ENCODE results near the gene CTNNAL1. TPM values are rescaled to one million over a fixed set of nuclear protein-coding genes. Genes with fewer than 3 reads are reported as not detected.

CTNNAL1 gene
- total and polyA plus RNA-seq, 9 of the 15 experiments (the other 6 are each of a cell fraction or from before 2014, with no cell fraction given) = 23.2 to 78.0 (median 46.7) TPM

DNA sequence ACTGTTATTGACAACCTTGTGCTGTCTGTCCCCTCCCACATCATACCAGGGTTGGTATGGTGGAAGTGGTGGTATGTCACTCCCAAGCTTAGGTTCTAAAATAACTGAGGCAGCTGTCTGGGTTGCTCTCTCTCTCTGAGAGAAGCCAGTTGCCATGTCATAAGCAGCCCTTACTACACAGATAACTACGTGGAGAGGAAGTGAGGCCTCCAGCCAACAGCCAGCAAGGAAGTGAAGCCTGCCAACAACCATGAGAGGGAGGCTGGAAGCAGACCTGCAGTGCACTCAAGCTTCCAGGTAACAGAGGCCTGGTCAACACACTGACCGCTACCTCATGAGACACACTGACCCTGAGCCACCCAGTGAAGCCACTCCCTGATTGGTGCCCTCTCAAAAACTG, 18.6 kb downstream of the CTNNAL1 start (continued):
- TF ChIP-seq CEBPZ (IDR thresholded peaks at IDR 0.05; ENCODE audit: borderline replicate concordance, low read depth, low read length) (no peak), RCOR1 (IDR thresholded peaks at IDR 0.05; ENCODE audit: borderline replicate concordance in 1 of 2, low read depth in 2 of 2, low read length in 2 of 2) (no peak), ZNF695 (CRISPR knock-in tag; IDR thresholded peaks at IDR 0.05) (no peak), ZNF584 (CRISPR knock-in tag; IDR thresholded peaks at IDR 0.05; ENCODE audit: low read depth) (peak; percentile 48; the same call in 1 of the 2 replicates), NELFE (IDR thresholded peaks at IDR 0.05; ENCODE audit: insufficient read depth, insufficient read length) (no peak), ZBED1 (IDR thresholded peaks at IDR 0.05) (no peak), ZMIZ1 (IDR thresholded peaks at IDR 0.05; ENCODE audit: low read depth in 2 of 2, low read length in 2 of 2) (no peak), ZNF644 (tag; IDR thresholded peaks at IDR 0.05; ENCODE audit: low read depth) (peak; percentile 23; the same call in 1 of the 2 replicates), ZNF583 (CRISPR knock-in tag; IDR thresholded peaks at IDR 0.05) (no peak), MYBL2 (IDR thresholded peaks at IDR 0.05; ENCODE audit: low read depth) (no peak), MYBL2 (CRISPR knock-in tag; IDR thresholded peaks at IDR 0.05; ENCODE audit: borderline replicate concordance) (no peak), ZEB2 (IDR thresholded peaks at IDR 0.05) (no peak), MNT (conservative IDR thresholded peaks at IDR 0.05) (0 out of 4 replicates have a peak, but pooled peaks of 1 of the 2 experiments have one; percentile 22), ZNF184 (CRISPR knock-in tag; IDR thresholded peaks at IDR 0.05) (no peak), ZNF324 (CRISPR knock-in tag; IDR thresholded peaks at IDR 0.05) (no peak), E2F6 (IDR thresholded peaks at IDR 0.05; ENCODE audit: borderline replicate concordance in 1 of 2, extremely low read depth in 1 of 2, insufficient read depth in 1 of 2, insufficient read length in 1 of 2, low read depth in 1 of 2, low read length in 1 of 2, poor library complexity in 1 of 2, severe bottlenecking in 1 of 2) (no peak), CBFB (CRISPR knock-in tag; IDR thresholded peaks at IDR 0.05) (no peak), ETV1 (tag; conservative IDR thresholded peaks at IDR 0.05; ENCODE audit: low read depth) (peak; percentile 68), STAT5A (IDR thresholded peaks at IDR 0.05; ENCODE audit: borderline replicate concordance, low read length) (no peak)
